Large intestine (tissue), 3 donors: ENCODE results near the gene SLC1A2. TPM values are rescaled to one million over a fixed set of nuclear protein-coding genes. Genes with fewer than 3 reads are reported as not detected.

ENCODE experiments used
- DNase-seq, 2 donors: peaks; one replicate each; pipeline versions ENCODE4 v3.0.0 to v3.0.0-alpha.2; 2013
- H3K27ac ChIP-seq: one replicate; pipeline ENCODE4 v1.5.1; 2013; ENCODE audit warnings: low read length
- H3K27me3 ChIP-seq: 2 replicates; pipeline ENCODE4 v1.6.1; 2013; ENCODE audit warnings: low read length; ENCODE audit not compliant: control insufficient read depth, insufficient read depth
- H3K36me3 ChIP-seq: 2 replicates; pipeline ENCODE4 v1.6.1; 2013; ENCODE audit warnings: low read length; ENCODE audit not compliant: control insufficient read depth, insufficient read depth
- H3K4me1 ChIP-seq: one replicate; pipeline ENCODE4 v1.6.1; 2013; ENCODE audit warnings: low read length; ENCODE audit not compliant: control insufficient read depth, insufficient read depth
- H3K4me3 ChIP-seq: one replicate; pipeline ENCODE4 v1.5.1; 2013; ENCODE audit warnings: low read length
- H3K9me3 ChIP-seq: one replicate; pipeline ENCODE4 v1.6.1; 2013; ENCODE audit warnings: mild to moderate bottlenecking, low read depth, low read length, moderate library complexity; ENCODE audit not compliant: control insufficient read depth
- WGBS: methylation state at CpG from one replicate; pipeline ENCODE4 v1.1.5; 2013; ENCODE audit warnings: low lambda C conversion rate; ENCODE audit not compliant: insufficient coverage; 5-methylcytosine and 5-hydroxymethylcytosine counted together
- polyA plus RNA-seq: library from polyadenylated mRNA; unstranded; fragments of 120-200 nt; gene quantifications from one replicate; pipeline ENCODE4 v1.2.1, GENCODE V29; 2013

The SLC1A2 gene
- polyA plus RNA-seq, 1 donor, result 0.49 TPM

- Histone ChIP-seq H3K27ac (no peak overlapping the region), H3K9me3 (no peaks in the 10 kb centered on the region), H3K27me3 (peaks cover 8% of the 10 kb centered on the region), H3K4me1 (no peaks in the 10 kb centered on the region), H3K36me3 (no peaks in the 10 kb centered on the region), H3K4me3 (no peak overlapping the region)
- WGBS, result no CpG with 5 or more reads among the region's 2 CpGs
- no peak for DNase-seq
Observed at GRCh38 chr11:35363854-35364780, 55.2 kb downstream of the SLC1A2 start.

DNA sequence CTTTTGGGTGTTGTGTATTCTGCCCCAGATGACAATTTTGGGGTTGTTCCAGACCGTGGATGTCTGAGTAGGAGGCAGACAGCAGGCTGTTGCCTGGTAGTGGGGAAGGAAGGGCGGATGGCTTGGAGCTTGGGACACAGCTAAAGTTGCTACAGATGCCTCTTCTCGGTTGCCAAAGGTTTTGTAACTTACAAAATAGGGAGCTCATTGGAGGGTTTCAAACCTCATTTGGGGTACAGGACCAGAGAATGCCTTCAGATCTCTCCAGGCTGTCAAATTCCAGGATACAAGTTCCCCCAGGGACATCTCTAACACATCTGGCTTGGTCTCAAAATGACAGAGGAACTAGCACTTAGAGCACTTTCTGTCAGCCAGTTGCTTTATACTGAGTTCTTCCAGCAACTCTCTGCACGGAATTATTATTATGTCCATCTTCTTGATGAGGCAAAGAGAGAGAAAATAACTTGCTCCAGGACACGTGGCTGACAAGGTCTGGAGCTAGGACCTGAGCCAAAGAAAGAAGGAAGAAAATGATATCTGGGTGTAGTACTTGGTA, 56.0 kb downstream of the SLC1A2 start:
- Histone ChIP-seq H3K9me3 (no peaks in the 10 kb centered on the region), H3K36me3 (no peaks in the 10 kb centered on the region), H3K4me1 (no peaks in the 10 kb centered on the region), H3K27me3 (peaks cover 8% of the 10 kb centered on the region), H3K4me3 (no peak overlapping the region), H3K27ac (no peak overlapping the region)
- WGBS, result 70% methylated on average over 2 of the region's 5 CpGs
- DNase-seq, result no peak

DNA sequence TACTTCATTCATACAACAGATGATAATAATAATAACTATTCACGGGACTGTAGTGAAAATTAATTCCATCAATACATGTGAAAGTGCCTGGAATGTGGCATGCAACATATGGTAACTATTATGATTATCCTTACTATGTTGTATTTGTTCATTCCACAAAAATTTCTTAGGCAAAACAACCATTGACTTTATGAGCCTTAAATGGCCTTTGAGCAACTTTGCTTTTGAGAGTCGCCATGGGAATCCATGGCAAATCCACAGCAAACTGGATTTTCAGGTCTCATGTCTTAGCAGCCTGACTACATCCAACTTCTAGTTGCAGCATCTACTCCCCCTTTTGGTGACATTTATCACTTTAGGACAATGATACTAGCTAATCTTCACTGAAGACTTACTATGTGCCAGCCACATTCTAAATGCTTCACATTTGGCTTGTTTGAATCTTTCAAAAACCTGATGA, 56.8 kb downstream of the SLC1A2 start:
- DNase-seq, result no peak
- 90% methylated on average over 2 of the region's 2 CpGs for WGBS
- H3K4me3 ChIP-seq, result no peak overlapping the region
- H3K9me3 ChIP-seq, result no peaks in the 10 kb centered on the region
- no peaks in the 10 kb centered on the region for H3K36me3 ChIP-seq
- H3K4me1 ChIP-seq, result no peaks in the 10 kb centered on the region
- no peak overlapping the region for H3K27ac ChIP-seq
- peaks cover 8% of the 10 kb centered on the region for H3K27me3 ChIP-seq

DNA sequence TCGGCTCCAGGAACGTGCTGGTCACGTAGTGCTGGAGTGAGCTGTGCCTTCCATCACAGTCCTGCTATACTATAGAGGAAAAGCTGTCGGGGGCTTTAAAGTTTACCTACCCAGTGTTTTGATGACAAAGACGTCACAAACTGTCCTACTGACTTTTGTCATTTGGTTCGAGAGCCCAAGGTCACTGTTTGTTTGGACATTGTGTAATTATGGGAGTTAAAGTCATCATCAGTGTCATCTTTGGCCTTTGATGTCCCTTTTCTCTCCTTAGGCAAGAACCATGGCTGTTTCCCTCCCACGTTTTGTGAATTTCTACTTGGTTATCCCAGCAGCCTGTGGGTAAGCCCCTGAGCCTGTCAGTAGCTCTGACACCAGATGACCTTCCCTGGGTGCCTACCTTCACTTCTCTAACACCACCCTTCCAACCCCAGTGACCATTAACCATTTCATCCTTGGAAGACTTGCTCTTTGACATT, 59.3 kb downstream of the SLC1A2 start:
- Histone ChIP-seq H3K27ac (no peak overlapping the region), H3K9me3 (no peaks in the 10 kb centered on the region), H3K36me3 (no peaks in the 10 kb centered on the region), H3K4me3 (no peak overlapping the region), H3K27me3 (peaks cover 3% of the 10 kb centered on the region), H3K4me1 (no peaks in the 10 kb centered on the region)
- no peak for DNase-seq
- WGBS, result 50% methylated on average over 1 of the region's 7 CpGs

GRCh38 chr11:35359321-35360054, 59.9 kb downstream of the SLC1A2 start:
- H3K36me3 ChIP-seq, result no peaks in the 10 kb centered on the region
- H3K9me3 ChIP-seq, result no peaks in the 10 kb centered on the region
- no peaks in the 10 kb centered on the region for H3K4me1 ChIP-seq
- peaks cover 3% of the 10 kb centered on the region for H3K27me3 ChIP-seq
- no peak overlapping the region for H3K4me3 ChIP-seq
- no CpG with 5 or more reads among the region's 3 CpGs for WGBS
- DNase-seq, result no peak
- H3K27ac ChIP-seq, result no peak overlapping the region

DNA sequence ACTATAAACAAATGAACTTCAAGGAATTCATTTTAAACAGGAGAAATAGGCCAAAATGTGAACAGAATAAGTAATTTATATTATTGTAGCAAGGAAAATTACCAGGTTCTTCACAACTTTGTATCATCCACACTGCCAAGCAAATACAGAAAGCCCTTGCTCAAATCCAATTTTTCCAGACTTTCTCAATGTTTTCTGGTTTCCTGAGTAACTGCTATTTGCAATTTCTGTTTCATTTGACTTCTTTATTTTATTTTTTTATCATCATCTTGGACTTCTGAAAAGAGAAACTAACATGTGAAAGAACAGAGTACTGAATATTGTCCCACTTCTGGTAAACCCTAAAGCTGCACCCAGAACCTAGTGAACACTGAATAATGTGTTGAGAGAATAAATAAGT, 61.0 kb downstream of the SLC1A2 start:
- no peak for DNase-seq
- H3K27me3 ChIP-seq, result no peaks in the 10 kb centered on the region
- no peaks in the 10 kb centered on the region for H3K4me1 ChIP-seq
- no peaks in the 10 kb centered on the region for H3K36me3 ChIP-seq
- H3K4me3 ChIP-seq, result no peak overlapping the region
- no peaks in the 10 kb centered on the region for H3K9me3 ChIP-seq
- H3K27ac ChIP-seq, result no peak overlapping the region

GRCh38 chr11:35357923-35358322, 61.4 kb downstream of the SLC1A2 start:
- DNase-seq, result no peak
- Histone ChIP-seq H3K36me3 (no peaks in the 10 kb centered on the region), H3K27ac (no peak overlapping the region), H3K27me3 (no peaks in the 10 kb centered on the region), H3K9me3 (no peaks in the 10 kb centered on the region), H3K4me1 (no peaks in the 10 kb centered on the region), H3K4me3 (no peak overlapping the region)
- WGBS, result 14% methylated on average over 2 of the region's 5 CpGs

GRCh38 chr11:35355102-35355749, 64.1 kb downstream of the SLC1A2 start:
- no CpG with 5 or more reads among the region's 5 CpGs for WGBS
- no peaks in the 10 kb centered on the region for H3K9me3 ChIP-seq

DNA sequence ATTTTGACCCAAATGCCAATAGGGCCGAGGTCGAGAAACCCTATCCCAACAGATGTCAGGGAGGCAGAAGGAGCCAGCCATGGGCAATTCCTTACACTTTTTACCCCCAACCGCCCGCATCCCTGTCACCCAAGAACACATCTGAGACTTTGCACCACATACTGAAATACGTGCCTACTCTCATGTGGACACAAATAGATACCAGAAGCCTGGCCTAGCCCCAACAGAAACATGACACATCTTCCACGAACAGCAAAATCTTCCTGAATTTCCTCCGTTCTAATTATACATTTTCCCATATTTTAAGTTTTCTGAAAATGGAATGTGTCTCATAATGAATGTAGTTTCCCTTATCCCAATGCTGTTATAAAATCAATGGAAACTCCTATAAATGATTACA, 64.7 kb downstream of the SLC1A2 start:
- H3K27ac ChIP-seq, result no peak overlapping the region
- no peaks in the 10 kb centered on the region for H3K4me1 ChIP-seq
- no peak overlapping the region for H3K4me3 ChIP-seq
- WGBS, result 100% methylated on average over 3 of the region's 7 CpGs
- H3K27me3 ChIP-seq, result peaks cover 3% of the 10 kb centered on the region
- H3K9me3 ChIP-seq, result no peaks in the 10 kb centered on the region
- H3K36me3 ChIP-seq, result no peaks in the 10 kb centered on the region
- DNase-seq, result no peak

More at GRCh38 chr11:35355102-35355749, 64.1 kb downstream of the SLC1A2 start:
- Histone ChIP-seq H3K4me3 (no peak overlapping the region), H3K36me3 (no peaks in the 10 kb centered on the region), H3K27ac (no peak overlapping the region), H3K4me1 (no peaks in the 10 kb centered on the region), H3K27me3 (no peaks in the 10 kb centered on the region)
- DNase-seq, result no peak
